NCI-H2171 treated with DMSO at 0.1 percent for 48 hours (cell line): ENCODE results near the gene ZNF467.

Source experiments
- DNase-seq: peaks from one replicate; lab custom pipeline; 2025; lab: John Stamatoyannopoulos, UW

ZNF467 gene

GRCh38 chr7:149727053-149727898 is 46.1 kb downstream of the ZNF467 start:
- DNase-seq = no peak

DNA sequence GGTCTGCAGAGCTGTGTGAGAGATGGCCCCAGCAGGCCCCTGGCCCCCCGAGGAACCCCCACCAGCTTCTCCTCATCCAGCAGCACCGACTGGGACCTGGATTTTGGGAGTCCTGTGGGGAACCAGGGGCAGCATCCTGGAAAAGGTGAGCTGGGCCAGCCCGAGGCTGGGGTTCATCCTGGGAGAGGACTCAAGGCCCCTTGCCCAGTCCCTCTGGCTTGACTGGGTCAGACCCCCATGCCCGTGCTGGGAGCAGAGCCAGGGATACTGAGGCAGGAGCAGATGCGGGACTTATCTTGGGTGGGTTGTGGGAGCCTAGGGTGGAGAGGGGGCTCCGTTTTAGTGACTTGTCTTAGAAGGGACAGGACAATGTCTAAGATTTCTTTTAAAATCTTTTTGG is 47.5 kb downstream of the ZNF467 start:
- no peak for DNase-seq

DNA sequence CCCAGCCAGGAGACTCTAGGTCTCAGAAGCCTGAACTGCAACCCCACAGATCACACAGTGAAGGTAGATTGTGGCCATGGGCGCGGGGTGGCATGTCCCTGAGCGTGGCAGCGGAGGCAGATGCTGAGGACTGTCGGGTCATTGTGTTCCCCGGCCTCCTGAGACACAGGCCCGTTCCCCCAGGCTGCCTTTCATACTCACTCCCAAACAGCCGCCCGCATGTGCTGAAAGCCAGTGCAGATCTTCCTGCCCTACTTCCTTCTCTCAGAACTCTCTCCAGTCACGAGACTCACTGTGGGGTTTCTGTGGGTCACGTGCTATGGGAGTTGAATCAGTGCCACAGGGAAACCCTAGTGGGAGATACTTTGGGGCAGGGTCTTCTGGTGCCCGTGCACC is 48.0 kb downstream of the ZNF467 start:
- no peak for DNase-seq

DNA sequence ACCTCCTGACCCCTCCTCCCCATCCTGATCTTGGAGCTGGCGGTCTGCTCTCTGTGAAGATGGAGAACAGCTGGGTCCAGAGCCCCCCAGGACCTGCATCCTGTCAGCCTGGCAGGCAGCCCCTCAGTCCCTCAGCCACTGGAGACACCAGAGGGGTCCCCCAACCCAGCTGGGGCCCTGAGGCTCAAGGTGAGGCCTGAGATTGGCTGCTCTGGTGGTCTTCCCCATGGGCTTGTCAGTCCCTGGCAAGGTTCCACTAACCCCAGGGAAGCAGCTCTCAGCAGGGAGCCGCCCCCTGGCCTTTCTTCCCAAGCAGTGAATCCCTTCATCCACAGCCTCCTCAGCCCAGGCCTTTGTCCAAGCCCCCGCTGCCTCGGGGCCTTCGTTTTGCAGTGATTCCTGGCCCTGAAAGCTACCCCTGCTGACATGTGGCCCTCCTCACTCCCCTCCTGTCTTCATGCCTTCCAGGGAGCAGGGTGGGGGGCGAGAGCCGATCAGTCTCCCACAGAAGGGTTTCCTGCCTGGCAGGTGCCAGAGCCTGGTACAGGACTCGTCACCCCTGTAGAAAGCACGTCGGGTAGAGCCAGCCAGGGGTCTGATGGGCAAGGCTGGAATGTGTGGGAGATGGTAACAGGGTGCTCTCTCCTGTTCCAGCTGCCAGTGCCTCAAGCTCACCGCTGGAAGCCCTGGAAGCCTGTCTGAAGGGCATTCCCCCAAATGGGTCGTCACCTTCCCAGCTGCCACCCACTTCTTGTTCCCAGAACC is 48.5 kb downstream of the ZNF467 start:
- no peak for DNase-seq

GRCh38 chr7:149723795-149724495 is 49.4 kb downstream of the ZNF467 start:
- DNase-seq = no peak

DNA sequence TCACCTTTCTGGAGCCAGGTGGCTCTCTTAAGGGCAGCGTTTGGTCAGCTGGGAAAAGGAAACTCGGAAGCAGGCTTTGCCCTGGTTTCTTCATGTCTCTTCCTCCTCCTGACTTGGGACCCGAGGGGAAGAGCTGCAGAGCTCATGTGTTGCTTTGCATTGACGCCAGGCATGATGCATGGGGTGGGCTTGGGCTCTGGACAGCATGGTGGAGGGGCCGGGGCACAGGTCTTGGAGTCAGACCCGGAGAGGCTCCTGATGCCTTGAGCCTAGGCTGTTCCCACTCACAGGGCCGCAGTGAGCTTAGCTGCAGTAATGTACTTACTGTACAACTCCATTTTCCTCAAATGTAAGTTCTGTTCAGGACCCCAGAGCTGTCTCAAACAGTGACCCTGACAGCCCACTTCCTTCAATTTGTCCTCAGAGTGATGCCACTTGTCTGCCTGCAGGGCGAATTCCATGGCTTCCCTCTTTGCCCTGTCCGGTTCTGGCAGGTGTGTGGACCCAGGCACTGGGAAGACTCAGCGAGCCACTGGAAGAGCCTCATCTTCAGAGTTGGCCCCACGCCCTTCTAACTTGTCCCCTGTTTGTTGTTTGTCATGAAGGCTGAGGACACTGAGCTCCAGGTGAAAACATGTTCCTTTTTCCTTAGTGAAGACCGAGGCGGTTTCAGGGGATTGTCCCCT is 50.2 kb downstream of the ZNF467 start:
- DNase-seq = no peak

GRCh38 chr7:149722356-149722957 is 50.9 kb downstream of the ZNF467 start:
- no peak for DNase-seq

GRCh38 chr7:149721084-149721601 is 52.2 kb downstream of the ZNF467 start:
- no peak for DNase-seq

DNA sequence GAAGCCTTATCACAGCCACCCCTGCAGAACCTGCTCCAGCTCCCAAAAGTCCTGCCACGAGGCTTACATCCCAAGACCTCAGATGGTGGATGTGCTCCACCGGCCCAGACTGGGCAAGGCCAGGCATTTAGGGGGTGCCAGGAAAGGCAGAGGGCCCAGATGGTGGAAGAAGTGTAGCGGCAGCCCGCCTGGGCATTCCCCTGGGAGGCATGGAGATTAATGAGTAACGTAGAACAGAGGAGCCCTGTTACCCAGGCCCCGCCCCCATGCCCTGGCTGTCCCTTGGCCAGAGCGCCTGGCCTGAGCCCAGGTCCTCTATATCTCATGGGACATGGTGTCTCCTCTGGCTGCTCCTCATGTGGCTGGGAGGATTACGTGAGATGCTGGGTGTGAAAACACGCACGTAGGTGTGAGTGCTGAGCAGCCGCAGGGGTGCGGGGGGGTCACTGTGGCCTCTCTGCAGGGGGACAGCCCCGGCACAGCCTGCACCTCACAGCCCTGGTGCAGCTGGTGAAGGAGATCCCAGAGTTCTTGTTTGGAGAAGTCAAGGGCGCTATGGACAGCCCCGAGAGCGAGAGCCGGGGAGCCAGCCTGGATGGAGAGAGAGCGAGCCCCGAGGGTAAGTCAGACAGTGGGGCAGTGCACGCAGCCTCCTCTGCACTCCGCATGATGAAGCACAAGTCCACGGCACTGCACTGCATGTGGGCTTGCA is 52.9 kb downstream of the ZNF467 start:
- peak; percentile 46 for DNase-seq

DNA sequence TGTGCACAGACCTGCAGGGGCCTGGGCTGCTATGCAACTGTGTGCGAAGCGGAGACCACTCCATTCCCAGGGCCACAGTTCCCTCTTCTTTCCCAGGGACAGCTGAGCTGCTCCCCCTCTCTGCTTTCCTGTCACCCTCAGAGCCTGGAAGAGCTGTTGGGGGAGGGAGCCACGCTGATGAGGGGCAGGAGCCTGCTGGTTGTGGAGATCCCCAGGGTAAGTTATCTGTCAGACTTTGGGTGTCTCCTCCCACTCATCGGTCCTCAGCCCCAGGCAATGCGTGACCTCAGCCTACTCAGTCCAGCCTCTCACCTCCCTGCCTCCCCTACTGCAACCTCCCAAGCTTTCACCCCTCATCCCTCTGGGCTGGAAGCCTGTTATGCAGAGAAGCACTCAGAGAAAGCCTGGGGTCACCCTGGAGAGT is 53.5 kb downstream of the ZNF467 start:
- DNase-seq = no peak

- DNase-seq = no peak
These were observed 54.1 kb downstream of the ZNF467 start for GRCh38 chr7:149719050-149719899.

DNA sequence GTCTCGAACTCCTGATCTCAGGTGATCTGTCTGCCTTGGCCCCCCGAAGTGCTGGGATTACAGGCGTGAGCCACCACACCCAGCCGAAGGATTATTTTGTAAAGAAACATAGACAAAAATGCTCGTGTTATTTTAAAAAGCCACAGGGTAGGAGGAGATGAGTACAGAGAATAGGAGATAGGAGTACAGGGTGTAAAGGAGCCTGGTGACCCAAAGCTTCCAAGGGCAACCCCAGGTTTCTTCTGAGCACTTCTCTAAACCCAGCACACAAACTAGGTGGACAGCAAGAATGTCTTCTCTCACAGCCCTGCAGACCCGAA is 54.7 kb downstream of the ZNF467 start:
- no peak for DNase-seq

GRCh38 chr7:149717481-149717880 is 55.9 kb downstream of the ZNF467 start:
- no peak for DNase-seq

DNA sequence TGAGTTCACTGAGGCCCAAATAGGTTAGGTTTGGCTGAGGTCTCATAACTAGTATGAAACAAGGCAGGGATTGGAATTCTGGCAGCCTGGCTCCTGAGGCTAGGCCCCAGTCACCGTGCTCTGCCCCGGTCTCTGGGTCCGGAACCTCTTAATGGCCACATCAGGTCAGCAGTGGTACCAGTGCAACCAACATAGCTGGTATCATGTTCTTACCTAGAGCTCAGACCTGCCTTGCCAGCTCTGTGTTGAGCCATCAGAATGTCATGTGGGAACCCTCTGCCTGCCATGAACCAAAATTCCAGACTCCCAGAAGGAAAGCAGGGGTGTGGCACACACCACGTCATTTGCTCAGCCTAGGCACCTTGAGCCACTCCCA is 56.5 kb downstream of the ZNF467 start:
- DNase-seq = no peak

DNA sequence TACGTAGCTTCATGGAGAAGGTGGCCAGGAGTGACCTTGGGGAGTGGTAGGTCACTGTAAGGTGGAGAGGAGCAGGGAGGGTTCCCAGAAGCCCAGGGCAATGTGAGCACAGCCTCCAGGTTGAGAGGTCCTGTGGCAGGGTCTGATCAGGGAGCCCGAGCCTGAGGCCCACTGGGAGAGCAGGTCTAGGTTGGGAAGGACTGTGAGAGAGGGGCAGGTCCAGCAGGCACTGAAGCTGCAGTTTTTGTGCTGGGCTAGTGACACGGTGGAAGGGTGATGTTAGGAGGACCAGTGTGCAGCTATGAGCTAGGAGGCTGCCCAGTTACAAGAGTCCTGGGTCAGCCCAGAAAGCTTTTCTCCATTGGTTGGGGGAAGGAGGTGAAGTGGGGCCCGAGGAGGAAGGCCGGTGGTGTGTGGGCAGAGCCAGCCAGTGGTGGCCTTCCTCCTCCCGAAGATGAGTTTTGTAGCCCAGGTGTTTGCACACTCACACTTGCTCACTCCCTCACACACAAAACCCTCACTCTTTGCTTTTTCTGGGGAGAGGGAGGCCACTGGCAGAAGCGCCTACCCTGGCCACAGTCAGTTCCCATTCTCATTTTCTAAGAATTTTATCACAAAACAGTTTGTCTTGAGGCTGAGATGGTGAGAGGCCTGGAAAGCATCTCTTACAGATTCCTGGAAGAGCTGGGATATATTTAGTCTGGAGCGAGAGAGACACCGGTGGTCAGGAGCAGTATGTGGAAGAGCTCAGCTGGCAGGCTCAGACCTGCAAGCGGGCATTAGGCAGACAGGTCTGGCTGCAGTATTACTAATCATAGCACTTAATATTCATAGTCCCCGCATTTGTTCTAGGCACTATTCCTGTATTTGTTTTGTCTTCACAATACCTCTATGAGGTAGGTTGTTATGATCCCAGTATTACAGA is 57.1 kb downstream of the ZNF467 start:
- no peak for DNase-seq

DNA sequence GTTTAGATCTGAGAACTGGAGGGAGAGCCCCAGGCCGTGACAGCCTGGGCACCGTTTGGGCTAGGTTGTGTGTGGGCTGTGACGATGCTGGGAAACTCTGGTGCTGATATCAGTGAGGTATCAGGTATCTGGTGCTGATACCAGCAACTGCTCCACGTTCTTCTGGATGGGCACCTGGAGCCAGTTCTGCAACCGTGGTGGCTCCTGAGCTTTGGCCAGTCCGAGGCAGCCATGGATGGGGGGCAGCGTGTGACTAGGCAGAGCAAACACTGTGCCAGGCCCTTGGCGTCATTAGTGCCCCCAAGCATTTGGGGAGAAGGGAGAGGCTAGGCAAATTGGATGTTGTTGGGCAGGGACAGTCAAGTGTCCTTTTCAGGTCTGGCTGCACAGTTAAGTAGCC is 57.9 kb downstream of the ZNF467 start:
- no peak for DNase-seq

GRCh38 chr7:149714910-149715471 is 58.4 kb downstream of the ZNF467 start:
- DNase-seq = no peak
